ENCODE measurements around the gene ZNF219.

- TF ChIP-seq CTCF (IDR thresholded peaks at IDR 0.05; ENCODE audit: insufficient read depth, low read depth, low read length), result no peak
- no peak for TF ChIP-seq EZH2 (IDR thresholded peaks at IDR 0.05; ENCODE audit: insufficient read depth, low read length)
Measured at GRCh38 chr14:21086908-21087293, 11.6 kb downstream of the ZNF219 start.
